D721Med (cell line): ENCODE results near the gene NTNG1.

Source experiments
- DNase-seq: peaks from one replicate; pipeline ENCODE4 v3.0.0; 2011; ENCODE audit warnings: low spot score; ENCODE audit not compliant: insufficient read length
- FAIRE-seq: peaks from 2 replicates; lab custom pipeline; 2011; peaks lifted over from hg19 to GRCh38; lab: Jason Lieb, UNC
- CTCF ChIP-seq: IDR thresholded peaks from 2 replicates; pipeline ENCODE4 v1.5.1; 2012; ENCODE audit warnings: mild to moderate bottlenecking, control low read depth; ENCODE audit not compliant: insufficient read depth; ENCODE audit errors: missing control alignments

The NTNG1 gene

GRCh38 chr1:107524301-107524700 is 383.5 kb downstream of the NTNG1 start:
- no peak for DNase-seq
- FAIRE-seq, result no peak
- no peak for TF ChIP-seq CTCF

- no peak for DNase-seq
- TF ChIP-seq CTCF, result no peak
- FAIRE-seq, result no peak
Observed at GRCh38 chr1:107525145-107525544, 384.3 kb downstream of the NTNG1 start.

GRCh38 chr1:107525961-107526360 is 385.1 kb downstream of the NTNG1 start:
- DNase-seq (no peak), FAIRE-seq (no peak)
- no peak for TF ChIP-seq CTCF

GRCh38 chr1:107526524-107527198 is 385.8 kb downstream of the NTNG1 start:
- FAIRE-seq (no peak), DNase-seq (no peak)
- no peak for TF ChIP-seq CTCF

- DNase-seq, result peak; percentile 33
- peak; percentile 90 for FAIRE-seq
- peak; percentile 82 for TF ChIP-seq CTCF
Observed at GRCh38 chr1:107529511-107530149, 388.8 kb downstream of the NTNG1 start.

GRCh38 chr1:107530543-107530942 is 389.7 kb downstream of the NTNG1 start:
- no peak for FAIRE-seq
- no peak for TF ChIP-seq CTCF
- DNase-seq, result no peak
